Mammary epithelial cell (primary cell): ENCODE data around the gene NXPH1.

Experiments used
- CTCF ChIP-seq, 2 donors: IDR thresholded peaks in 1 of 2; conservative IDR thresholded peaks in 1 of 2; 2 replicates each; pipeline ENCODE4 v1.5.1; 2011 to 2012; ENCODE audit warnings: inconsistent platforms in 2 of 2, low read length in 2 of 2, mild to moderate bottlenecking in 2 of 2, control low read depth in 1 of 2, low read depth in 1 of 2; ENCODE audit not compliant: insufficient read depth in 1 of 2; ENCODE audit errors: extremely low read depth in 1 of 2
- EZH2 ChIP-seq: IDR thresholded peaks from 2 replicates; pipeline ENCODE4 v1.6.1; 2012; ENCODE audit warnings: low read length, inconsistent platforms, borderline replicate concordance

- TF ChIP-seq CTCF (conservative IDR thresholded peaks at IDR 0.05 in 1 of 2, IDR thresholded peaks at IDR 0.05 in 1 of 2; ENCODE audit: extremely low read depth in 1 of 2, insufficient read depth in 1 of 2, low read depth in 1 of 2, low read length in 2 of 2) (no peak), EZH2 (no peak)
Measured at GRCh38 chr7:8669501-8669851, 236.1 kb downstream of the NXPH1 start.
